Effector CD4-positive, alpha-beta T cell (primary cell): Measurements from ENCODE around the gene MCC.

Source experiments
- DNase-seq: peaks from one replicate; pipeline ENCODE4 v3.0.0-alpha.2; 2020

Gene MCC

GRCh38 chr5:113193311-113193978 lies 294.8 kb downstream of the MCC start:
- no peak for DNase-seq

- DNase-seq, result no peak
Observed at GRCh38 chr5:113192541-113192940, 295.7 kb downstream of the MCC start.

- no peak for DNase-seq
Observed at GRCh38 chr5:113190347-113190746, 297.9 kb downstream of the MCC start.

GRCh38 chr5:113189291-113189690 lies 299.0 kb downstream of the MCC start:
- DNase-seq, result no peak

GRCh38 chr5:113188436-113188835 lies 299.8 kb downstream of the MCC start:
- DNase-seq, result no peak

GRCh38 chr5:113187906-113188305 lies 300.3 kb downstream of the MCC start:
- DNase-seq, result no peak

- DNase-seq, result no peak
Observed at GRCh38 chr5:113186061-113186460, 302.2 kb downstream of the MCC start.

- no peak for DNase-seq
Observed at GRCh38 chr5:113183694-113184093, 304.6 kb downstream of the MCC start.

GRCh38 chr5:113182658-113183344 lies 305.5 kb downstream of the MCC start:
- DNase-seq, result no peak

- no peak for DNase-seq
Observed at GRCh38 chr5:113181853-113182490, 306.3 kb downstream of the MCC start.

- no peak for DNase-seq
Observed at GRCh38 chr5:113181409-113181808, 306.8 kb downstream of the MCC start.

- DNase-seq, result no peak
Observed at GRCh38 chr5:113179156-113179555, 309.1 kb downstream of the MCC start.

- no peak for DNase-seq
Observed at GRCh38 chr5:113178073-113178779, 310.0 kb downstream of the MCC start.

GRCh38 chr5:113177225-113177624 lies 311.0 kb downstream of the MCC start:
- DNase-seq, result no peak

GRCh38 chr5:113176734-113177133 lies 311.5 kb downstream of the MCC start:
- no peak for DNase-seq

GRCh38 chr5:113176196-113176595 lies 312.1 kb downstream of the MCC start:
- DNase-seq, result no peak

GRCh38 chr5:113172231-113172826 lies 315.9 kb downstream of the MCC start:
- DNase-seq, result no peak

GRCh38 chr5:113171520-113171919 lies 316.7 kb downstream of the MCC start:
- no peak for DNase-seq

GRCh38 chr5:113170707-113171106 lies 317.5 kb downstream of the MCC start:
- DNase-seq, result no peak

GRCh38 chr5:113169720-113170119 lies 318.5 kb downstream of the MCC start:
- no peak for DNase-seq

GRCh38 chr5:113167985-113168384 lies 320.3 kb downstream of the MCC start:
- no peak for DNase-seq

- DNase-seq, result no peak
Observed at GRCh38 chr5:113166852-113167366, 321.3 kb downstream of the MCC start.

- DNase-seq, result no peak
Observed at GRCh38 chr5:113166261-113166660, 322.0 kb downstream of the MCC start.
